ENCODE data around the gene PDS5B.
"Not testable (repeated sequence)": the region's sequence is repeated elsewhere in the genome, so short reads cannot be mapped to it uniquely, and the experiment has no call there.

PDS5B gene

GRCh38 chr13:32586080-32586900 lies at the start of gene PDS5B:
Gene PDS5B (plus strand): TSS chr13:32586452. CDS start chr13:32648773, 62,321 bp downstream.
- DNase-seq (ENCODE audit: low spot score) = peak; percentile 96

- peak; percentile 2 for DNase-seq (ENCODE audit: low spot score)
These were observed 48.6 kb upstream of the PDS5B start for GRCh38 chr13:32537580-32538142.

DNA sequence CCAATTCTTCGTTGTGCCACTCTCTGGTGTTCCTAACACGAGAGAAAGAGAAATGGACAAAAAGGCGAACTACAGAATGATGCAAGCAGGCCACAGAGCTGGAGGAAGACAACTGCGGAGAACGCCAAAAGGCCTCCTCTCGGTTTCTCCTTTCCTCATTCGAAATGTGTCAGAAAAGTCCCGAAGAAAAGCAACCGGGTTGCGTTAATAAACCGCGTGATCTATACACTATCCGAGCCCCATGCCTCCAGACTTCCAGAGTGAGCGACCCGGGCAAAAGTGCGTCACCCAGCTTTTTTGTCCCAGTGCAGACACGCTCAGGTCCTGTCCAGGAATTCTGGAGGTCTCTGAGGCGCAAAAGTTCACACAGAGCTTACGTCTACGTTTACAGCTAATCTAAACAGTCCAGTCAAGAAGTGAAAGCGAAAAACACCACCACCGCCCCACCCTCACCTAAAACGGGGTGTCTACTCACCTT lies 48.1 kb upstream of the PDS5B start:
- peak; percentile 53 for DNase-seq (ENCODE audit: low spot score)

- peak; percentile 99 for DNase-seq (ENCODE audit: low spot score)
These were observed 47.5 kb upstream of the PDS5B start, which contains the start of gene N4BP2L2 for GRCh38 chr13:32538621-32539246. Gene N4BP2L2 (minus strand): TSS chr13:32538795. CDS start chr13:32537027, 1,768 bp downstream.

- DNase-seq (ENCODE audit: low spot score) = no peak
These were observed 44.0 kb upstream of the PDS5B start for GRCh38 chr13:32542221-32542620.

- DNase-seq (ENCODE audit: low spot score) = no peak
These were observed 41.2 kb upstream of the PDS5B start for GRCh38 chr13:32545083-32545482.

GRCh38 chr13:32548837-32549236 lies 37.4 kb upstream of the PDS5B start:
- DNase-seq (ENCODE audit: low spot score) = no peak

GRCh38 chr13:32549788-32550187 lies 36.5 kb upstream of the PDS5B start:
- DNase-seq (ENCODE audit: low spot score) = no peak

GRCh38 chr13:32553720-32554119 lies 32.5 kb upstream of the PDS5B start:
- no peak for DNase-seq (ENCODE audit: low spot score)

GRCh38 chr13:32555613-32556012 lies 30.6 kb upstream of the PDS5B start:
- DNase-seq (ENCODE audit: low spot score) = no peak

DNA sequence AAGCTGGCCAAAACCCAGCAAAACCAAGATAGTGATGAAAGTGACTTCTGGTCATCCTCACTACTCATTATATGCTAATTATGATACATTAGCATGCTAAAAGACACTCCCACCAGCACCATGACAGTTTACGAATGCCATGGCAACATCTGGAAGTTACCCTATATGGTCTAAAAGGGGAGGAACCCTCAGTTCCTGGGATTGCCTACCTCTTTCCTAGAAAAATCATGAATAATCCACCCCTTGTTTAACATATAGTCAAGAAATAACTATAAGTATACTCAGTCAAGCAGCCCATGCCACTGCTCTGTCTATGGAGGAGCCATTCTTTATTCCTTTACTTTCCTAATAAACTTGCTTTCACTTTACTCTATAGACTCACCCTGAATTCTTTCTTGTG lies 25.4 kb upstream of the PDS5B start:
- DNase-seq (ENCODE audit: low spot score) = not testable (repeated sequence)

- not testable (repeated sequence) for DNase-seq (ENCODE audit: low spot score)
These were observed 10.6 kb upstream of the PDS5B start for GRCh38 chr13:32575687-32576086.

DNA sequence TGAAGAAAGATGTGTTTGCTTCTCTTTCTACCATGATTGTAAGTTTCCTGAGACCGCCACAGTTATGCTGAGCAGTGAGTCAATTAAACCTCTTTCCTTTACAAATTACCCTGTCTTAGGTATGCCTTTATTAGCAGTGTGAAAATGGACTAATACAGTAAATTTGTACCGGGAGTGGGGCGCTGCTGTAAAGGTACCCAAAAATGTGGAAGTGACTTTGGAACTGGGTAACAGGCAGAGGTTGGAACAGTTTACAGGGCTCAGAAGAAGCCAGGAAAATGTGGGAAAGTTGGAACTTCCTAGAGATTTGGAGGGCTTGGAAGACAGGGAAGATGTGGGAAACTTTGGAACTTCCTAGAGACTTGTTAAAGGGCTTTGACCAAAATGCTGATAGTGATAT lies 9.2 kb upstream of the PDS5B start:
- no peak for DNase-seq (ENCODE audit: low spot score)

- peak; percentile 7 for DNase-seq (ENCODE audit: low spot score)
These were observed 5.0 kb upstream of the PDS5B start for GRCh38 chr13:32581177-32581786.

DNA sequence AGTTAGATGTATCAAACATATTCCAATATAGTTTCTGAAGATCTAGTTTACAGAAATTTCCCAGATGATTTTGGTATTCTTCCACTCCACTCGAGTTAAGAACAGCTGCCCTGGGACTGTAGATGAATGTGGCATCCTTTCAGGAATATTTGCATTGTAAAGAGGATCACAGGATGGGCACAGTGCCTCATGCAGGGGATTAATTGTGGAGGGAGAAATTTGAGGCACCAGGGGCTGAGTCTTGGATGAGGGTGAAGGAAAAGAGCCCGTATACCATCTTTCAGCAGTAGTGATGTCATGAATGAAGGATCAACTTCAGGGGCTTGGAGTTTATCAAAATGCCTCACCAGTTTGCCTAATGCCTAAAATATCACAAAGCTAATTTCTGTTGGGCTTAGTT lies 4.0 kb upstream of the PDS5B start:
- no peak for DNase-seq (ENCODE audit: low spot score)

DNA sequence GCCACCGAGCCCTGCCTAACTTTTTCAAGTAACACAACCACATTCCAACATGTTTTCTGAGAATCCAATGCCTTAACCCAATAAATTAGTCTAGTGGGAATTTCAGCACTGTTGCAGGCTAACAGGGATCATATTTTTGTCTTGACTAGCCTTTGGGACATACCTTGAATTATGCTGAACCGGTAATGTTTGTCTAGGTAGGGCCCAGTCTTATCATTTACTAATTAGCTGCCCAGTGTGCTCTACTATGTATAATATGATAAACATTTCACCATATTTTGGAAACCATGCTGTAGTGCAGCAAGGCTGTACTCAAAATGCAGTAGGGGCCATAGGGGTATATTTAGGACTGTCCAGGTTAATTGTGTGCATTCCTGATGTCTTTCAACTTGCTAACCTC lies 3.3 kb upstream of the PDS5B start:
- no peak for DNase-seq (ENCODE audit: low spot score)

- DNase-seq (ENCODE audit: low spot score) = no peak
These were observed 637 bp upstream of the PDS5B start for GRCh38 chr13:32585550-32586079.

GRCh38 chr13:32587011-32587810 lies 959 bp downstream of the PDS5B start:
- DNase-seq (ENCODE audit: low spot score) = peak; percentile 68

DNA sequence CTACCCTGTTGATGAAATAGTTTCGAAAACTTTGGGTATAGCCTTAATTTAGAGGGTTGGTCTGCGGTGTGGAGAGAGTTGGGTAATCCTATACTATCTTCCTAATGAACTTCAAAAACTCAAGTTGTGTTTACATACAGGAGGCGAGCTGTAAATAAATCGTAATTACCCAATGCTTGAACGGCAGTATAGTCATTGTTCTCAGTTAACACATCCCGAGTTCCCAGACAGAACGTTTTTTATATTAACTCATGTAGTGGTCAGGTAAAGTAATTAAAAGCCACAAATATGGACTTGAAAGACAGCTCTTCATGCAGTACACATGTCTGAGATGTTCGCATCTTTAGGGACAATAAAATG lies 1.5 kb downstream of the PDS5B start:
- DNase-seq (ENCODE audit: low spot score) = no peak

GRCh38 chr13:32588736-32589135 lies 2.5 kb downstream of the PDS5B start:
- no peak for DNase-seq (ENCODE audit: low spot score)

DNA sequence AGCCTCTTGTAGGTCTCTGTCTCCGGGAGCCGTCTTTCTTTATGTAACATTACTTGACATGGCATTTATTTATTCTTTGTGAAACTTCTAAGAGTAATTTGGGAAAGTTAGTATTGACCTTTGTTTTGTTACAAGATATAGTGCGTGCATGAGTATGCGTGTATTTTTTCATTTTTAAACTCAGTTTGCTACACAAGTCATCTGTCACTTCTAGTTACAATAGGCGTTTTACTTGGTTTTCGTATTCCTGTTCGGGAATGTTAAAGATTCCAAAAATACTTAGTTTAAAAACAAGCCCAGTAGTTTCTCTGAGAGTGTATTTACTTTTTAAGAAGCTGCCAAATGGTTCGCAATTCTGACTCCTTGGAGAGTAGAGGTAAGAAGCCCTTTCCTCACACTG lies 3.2 kb downstream of the PDS5B start:
- no peak for DNase-seq (ENCODE audit: low spot score)

All from putamen (tissue), 1 donor.